ENCODE results near the gene GET4.

The GET4 gene

DNA sequence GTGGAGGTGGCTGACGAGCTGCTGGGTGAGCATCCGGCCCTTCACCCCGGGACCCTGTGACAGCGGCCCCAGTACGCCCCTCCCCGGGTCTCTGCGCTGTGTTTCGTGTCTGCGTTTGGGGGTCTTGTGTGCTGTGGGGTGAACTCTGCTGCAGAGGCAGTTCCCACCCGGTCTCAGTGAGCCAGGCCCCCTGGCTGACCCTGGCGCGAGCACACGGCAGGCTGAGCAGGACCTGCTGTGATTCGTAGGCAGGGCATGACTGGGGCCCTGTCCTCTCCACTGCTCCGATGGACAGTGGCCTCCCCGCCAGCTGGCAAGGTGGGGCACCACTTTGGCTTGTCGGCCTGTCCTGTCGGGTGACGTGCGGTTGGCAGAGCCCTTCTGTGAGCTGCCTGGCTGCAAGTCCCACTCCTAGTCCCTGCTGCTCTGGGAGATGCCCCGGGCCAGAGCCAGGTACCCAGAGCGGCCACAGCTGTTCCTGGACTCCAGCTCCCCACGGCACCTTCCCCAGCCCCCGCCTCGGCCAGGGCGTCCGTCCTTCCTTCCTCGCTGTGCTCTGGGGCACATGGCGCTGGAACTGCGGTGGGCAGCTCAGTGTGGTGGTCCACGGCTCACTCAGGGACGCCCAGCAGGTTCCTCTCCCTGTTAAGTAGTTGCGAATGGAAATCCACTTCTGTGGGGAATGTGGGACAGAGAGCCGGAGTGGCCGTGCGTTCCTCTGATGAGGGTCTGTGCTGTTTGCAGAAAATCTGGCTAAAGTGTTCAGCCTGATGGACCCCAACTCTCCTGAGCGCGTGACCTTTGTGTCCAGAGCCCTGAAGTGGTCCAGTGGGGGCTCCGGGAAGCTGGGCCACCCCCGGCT lies 10.5 kb downstream of the GET4 start:
- no peak for DNase-seq (ENCODE audit: low read depth in 2 of 2)

DNA sequence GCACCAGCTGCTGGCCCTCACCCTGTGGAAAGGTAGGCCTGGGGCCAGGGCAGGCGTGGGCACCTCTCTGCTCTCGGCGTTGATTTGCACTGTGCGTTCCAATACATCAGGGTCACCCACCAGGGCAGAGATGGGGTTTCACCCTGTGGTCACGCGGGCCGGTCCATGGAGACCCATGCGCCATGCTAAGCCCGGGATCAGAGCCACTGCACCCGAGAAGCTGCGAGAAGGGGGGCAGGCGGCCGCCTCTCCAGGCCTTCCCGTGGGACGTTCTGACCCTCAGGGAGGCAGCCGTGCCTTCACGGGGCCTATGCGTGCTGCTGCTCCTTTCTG lies 11.1 kb downstream of the GET4 start:
- no peak for DNase-seq (ENCODE audit: low read depth in 2 of 2)

DNA sequence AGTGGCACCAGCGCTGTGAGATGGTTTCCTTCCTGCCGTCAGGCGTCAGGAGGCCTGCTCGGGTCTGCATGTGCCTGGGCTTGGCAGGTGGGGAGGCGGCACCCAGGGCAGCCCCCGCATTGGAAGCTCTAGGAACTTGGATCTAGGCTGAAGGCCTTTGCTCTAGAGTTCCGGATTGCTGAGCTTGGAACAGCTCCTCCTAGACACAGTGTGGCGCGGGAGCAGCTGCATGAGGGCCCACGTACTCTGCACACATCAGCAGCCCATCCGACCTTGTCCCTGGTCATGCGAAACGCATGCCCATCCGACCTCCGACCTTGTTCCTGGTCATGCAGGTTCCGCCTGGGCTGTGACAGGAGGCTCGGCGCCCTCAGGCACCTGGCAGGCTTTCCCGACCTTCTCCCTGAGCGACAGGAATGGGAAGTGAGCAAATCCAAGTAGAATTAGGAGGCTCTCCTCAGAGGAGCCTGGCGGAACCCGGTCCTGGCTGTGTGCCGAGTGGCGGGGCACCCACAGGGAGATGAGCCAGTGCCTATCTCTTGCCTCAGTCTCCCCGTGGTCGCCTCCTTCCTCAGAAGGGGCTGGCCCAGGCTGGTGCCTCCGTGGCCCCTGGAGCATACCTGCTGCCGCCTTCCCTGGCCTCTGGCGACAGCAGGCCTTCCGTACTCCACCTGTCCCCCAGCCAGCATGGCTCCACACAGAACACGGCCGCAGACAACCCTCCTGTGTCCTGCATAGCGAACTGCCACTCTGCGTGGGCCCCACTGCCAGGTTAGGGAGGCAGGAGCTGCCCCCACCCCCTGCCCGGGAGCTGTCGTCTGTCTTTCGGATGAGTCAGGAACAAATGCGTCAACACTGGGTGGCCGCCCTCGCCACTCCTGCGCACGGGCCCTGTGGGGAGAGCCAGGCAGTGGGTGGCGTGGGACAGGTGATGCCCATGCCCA lies 12.0 kb downstream of the GET4 start:
- no peak for DNase-seq (ENCODE audit: low read depth in 2 of 2)

DNA sequence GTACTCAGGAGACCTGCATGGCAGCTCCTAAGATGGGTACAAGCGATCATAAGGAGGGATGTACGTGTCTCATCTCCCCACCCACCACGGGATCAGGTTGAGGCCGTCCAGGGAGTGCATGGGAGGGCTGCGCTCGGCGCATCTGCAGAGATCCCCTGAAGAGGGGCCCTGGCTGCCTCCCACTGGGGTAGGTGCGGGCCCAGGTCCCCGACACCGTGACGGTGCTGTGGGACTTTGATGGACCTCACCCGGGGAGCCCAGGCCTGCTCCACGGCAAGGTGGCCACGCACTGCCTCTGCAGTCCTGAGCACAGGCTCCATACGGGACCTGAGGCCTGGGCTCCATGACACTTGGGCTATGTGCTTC lies 12.7 kb downstream of the GET4 start:
- DNase-seq (ENCODE audit: low read depth in 2 of 2), result no peak

DNA sequence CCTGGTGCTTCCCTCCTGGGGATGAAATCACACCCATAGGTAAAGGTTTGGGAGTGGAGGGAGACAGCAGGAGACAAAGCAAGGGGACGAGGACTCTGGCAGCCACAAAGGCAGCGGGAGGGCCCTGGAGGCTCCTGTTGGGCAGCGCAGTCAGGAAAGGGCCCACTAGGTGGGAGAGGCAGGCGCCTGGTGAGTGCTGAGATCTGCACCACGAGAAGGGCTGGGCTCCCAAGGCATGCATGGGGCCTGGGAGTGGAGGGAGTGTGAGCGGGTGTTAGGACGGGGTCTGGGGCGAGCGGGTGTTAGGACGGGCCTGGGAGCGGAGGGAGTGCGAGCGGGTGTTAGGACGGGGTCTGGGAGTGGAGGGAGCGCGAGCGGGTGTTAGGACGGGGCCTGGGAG lies 13.0 kb downstream of the GET4 start:
- DNase-seq (ENCODE audit: low read depth in 2 of 2), result no peak

DNA sequence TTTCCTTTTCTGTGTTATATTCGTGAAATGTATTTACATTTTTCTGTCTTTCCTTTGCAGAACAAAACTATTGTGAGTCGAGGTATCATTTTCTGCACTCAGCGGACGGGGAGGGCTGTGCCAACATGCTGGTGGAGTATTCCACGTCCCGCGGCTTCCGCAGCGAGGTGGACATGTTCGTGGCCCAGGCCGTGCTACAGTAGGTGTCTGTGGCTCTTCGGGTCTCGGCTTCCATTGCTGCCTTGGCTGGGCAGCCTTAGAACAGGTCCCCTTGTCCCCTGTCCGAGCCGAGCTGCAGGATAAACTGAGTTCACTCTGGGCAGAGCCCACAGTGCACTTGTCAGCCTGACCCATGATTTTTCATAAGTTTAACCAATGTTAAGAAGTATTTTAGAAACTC lies 14.5 kb downstream of the GET4 start:
- DNase-seq (ENCODE audit: low read depth in 2 of 2), result no peak

DNA sequence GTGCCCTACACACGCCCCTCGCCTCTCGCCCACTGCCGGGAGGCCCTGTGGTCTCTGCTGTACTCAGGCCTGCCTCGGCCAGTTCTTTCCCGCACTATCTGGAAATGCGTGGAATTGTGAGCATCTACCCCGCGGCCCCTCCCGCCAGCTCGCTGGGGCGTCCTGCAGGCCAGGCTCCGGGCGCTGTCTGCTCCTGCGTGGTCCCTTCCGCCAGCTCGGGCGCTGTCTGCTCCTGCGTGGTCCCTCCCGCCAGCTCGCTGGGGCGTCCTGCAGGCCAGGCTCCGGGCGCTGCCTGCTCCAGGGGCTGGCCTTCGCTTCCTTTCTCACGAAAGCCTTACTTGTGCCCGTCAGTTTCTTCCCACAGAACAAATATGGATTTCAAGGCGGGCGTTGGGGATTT lies 14.9 kb downstream of the GET4 start:
- no peak for DNase-seq (ENCODE audit: low read depth in 2 of 2)

DNA sequence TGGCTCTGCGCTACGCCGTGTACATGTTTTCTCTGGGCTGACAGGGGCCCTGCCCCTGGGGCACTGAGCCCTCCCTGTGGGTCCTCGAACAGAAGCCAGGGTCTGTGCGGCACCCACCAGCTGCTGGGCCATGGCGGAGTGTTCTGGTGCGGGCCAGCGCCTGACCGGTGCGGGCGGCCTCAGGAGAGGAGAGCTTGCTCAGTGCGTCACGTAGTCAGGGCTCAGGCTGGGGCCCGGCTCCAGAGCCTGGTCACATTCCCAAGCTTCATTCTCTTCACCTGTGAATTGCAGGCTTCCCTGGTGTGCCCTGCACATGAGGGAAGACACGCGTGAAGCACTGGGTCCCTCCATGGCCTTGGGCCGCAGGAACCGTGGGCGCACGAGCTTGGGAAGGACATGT lies 15.5 kb downstream of the GET4 start:
- no peak for DNase-seq (ENCODE audit: low read depth in 2 of 2)

DNA sequence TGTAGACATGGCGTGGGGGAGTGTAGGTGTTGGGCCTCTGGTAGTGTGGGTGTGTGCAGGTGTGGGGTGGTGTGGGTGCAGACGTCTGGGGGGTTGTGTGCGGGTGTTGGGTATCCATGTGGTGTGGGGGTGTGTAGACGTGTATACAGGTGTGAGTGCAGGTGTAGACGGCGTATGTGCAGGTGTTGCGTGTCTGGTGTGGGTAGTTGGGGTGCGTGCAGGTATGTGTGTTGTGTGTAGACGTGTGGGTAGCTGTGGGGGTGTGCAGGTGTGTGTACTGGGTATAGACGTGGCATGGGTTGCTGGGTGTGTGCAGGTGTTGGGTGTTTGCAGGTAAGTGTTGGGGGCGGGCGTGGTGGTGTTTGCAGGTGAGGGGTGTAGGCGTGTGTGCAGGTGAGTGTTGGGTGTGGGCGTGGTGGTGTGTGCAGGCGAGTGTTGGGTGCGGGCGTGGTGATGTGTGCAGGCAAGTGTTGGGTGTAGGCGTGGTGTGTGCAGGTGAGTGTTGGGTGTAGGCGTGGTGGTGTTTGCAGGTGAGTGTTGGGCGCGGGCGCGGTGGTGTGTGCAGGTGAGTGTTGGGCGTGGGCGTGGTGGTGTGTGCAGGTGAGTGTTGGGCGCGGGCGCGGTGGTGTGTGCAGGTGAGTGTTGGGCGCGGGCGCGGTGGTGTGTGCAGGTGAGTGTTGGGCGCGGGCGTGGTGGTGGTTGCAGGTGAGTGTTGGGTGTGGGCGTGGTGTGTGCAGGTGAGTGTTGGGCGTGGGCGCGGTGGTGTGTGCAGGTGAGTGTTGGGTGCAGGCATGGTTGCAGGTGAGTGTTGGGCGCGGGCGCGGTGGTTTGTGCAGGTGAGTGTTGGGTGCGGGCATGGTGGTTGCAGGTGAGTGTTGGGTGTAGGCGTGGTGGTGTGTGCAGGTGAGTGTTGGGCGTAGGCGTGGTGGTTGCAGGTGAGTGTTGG lies 16.6 kb downstream of the GET4 start:
- DNase-seq (ENCODE audit: low read depth in 2 of 2), result no peak

DNA sequence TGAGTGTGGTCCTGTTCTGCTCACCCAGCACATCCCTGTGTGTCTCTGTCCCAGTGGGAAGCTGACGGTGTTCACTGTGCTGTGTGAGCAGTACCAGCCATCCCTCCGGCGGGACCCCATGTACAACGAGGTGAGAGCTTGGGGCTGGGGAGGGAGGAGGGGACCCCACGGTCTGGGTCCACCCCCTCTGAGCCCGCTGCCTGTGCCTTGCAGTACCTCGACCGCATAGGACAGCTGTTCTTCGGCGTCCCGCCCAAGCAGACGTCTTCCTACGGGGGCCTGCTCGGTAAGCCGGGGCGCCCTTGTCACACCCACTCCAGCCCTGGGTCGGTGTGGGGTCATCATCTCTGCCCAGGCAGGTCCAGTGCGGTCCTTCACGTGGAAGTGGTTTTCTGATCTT lies 17.3 kb downstream of the GET4 start:
- no peak for DNase-seq (ENCODE audit: low read depth in 2 of 2)

DNA sequence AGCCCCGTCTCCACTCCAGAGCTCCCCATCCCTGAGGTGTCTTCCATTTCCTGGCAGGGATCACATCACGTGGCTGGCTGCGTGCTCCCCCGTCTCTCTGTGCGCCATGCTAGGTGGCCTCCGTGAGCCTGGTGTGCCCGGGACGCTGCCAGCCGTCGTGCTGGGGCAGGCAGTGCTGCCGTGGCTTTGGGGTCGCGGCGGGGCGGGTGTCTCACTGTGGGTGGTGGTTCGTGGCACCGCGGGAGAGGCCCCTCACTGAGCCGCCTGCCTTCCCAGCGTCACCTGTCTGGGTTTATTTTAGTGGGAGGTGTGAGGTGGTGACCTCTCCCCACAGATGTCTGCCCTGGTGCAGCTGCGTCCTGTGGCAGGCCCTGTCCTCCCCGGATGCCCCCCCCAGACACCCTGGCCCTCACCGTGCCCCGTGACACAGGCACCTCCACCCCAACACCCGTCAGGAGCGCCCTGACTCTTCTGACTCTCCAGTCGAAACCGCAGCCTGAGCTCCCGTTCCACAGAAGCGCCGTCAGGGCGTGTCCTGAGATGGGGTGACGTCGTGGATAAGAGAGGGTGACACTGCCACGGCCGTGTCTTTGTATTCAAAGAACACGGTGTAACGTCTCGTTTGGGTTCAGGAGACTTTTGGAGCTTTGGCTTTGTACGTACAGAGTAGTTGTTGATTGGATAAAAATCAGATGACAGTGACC lies 18.0 kb downstream of the GET4 start:
- no peak for DNase-seq (ENCODE audit: low read depth in 2 of 2)

DNA sequence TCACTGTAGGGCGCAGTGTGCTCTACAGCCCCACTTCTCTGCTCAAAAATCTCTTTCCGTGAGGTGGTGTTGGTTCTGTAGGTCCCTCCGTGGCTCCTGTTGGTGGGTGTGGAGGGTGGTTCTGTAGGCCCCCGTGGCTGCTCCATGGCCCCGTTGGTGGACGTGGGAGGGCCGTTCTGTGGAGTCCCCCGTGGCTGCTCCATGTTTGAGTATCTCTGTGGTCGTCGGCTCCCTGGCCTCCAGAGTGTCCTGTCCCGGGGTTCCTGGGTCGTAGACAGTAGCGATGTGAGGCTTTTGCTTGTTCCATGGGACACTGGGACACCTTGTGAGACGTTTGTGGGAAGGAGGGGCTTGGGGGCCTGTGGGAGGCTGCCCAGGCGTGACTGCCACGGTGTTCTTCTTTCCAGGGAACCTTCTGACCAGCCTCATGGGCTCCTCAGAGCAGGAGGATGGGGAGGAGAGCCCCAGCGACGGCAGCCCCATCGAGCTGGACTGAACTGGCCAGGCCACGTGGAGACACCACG lies 18.6 kb downstream of the GET4 start:
- no peak for DNase-seq (ENCODE audit: low read depth in 2 of 2)

DNA sequence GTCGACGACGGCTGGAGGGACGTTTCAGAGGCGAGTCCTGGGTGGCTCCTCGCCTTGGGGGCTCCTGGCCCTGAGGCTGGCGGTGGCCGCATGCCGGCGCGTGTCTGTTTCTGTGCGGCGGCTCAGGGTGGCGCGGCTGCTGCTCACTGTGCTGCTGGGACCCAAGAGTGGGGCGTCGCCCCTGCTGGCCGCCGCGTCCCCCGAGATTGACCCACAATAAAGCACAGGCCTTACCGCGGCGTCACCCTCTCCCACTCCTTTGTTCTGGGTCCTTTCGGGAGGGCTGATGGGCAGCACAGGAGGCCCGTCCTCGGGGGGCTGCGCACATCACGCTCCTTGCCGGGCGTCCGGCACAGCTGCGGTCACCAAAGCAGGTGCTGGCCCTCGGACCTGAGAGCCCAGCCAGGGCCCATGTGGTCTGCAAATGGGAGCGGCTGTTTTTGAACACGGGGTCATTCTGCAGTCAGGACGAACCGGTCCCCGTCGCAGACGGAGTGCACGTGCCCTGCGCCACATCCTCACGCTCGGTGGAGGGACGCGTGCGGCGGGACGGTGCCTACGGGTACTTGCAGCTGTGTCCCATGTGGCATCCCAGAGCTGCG lies 19.2 kb downstream of the GET4 start:
- no peak for DNase-seq (ENCODE audit: low read depth in 2 of 2)

DNA sequence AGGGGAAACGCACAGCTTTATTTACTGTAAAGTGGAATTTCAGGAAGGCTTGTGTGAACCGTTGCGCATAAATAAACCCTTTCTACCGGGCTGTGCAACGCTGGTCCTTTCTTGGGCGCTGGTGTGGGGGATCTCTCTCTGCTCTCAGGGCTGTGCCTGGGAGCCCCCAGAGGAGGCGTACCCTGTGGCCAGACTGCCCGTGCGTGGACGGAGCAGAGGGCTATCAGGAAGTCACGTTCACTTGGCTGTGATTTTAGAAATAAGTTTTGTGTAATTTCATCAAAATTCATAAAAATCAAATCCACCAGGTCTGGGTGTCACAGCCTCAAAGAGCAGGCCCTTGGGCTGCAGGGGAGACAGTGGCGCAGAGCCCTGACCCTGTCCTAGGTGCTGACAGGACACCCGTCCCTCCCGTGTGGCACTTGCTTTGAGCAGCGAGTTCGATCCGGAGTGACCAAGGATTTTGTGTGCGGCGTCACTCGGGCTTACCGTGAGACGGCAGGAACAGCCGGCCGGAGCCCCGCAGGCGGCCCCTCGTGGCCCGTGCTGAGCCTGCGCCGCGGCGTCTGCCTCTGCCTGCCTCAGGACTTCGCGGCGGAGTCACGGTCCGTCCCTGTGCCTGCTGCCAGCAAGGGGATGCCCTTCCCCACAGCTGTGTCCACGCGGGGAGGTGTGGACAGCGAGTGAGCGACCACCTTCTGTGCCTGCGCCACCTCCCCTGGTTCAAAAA lies 20.2 kb downstream of the GET4 start:
- DNase-seq (ENCODE audit: low read depth in 2 of 2), result no peak

DNA sequence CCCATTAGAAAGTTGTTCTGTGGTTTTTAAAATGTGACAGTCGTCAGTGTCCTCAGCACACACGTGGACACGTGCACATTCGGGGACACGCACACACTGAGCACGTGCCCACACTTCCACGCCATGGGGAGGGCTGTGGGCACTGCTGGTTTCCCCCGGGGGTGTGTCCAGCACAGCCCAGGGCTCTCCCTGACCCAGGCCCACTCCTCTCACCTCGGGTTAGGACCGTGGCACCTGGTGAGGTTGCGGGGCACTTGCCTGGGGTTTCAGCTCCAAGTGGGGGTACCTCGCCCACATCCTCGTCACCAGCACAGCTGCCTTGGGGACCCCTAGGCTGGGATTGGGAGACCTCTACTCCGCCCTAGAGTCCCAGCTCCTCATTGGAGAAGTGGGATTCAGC lies 20.7 kb downstream of the GET4 start:
- no peak for DNase-seq (ENCODE audit: low read depth in 2 of 2)

DNA sequence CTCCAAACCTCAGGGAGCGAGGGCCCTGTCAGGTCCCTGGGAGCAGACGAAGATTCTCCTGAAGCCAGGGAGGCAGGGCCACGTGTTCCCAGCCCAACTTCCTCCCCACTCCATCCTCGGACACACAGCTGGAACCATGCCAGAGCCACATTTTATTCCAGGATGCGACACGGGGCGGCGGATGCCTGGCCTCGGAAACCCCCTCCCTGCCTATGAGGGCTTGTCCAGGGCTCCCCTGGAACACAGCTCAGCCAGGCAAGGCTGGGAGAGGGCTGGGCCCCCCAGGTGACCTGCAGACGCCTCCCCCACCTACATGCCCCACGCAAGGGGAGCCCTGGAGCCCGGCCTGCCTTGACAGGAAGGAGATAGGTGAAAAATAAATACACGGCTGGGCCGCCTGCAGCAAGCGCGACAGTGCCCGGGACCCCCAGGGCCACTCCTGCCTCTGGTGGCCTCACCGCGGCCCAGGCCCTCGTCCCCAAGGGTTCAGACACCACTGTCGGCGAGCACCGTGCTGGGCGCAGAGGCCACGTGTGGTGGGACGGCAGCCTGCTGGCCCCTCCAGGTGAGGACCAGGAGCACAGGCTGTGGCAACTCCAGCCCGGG lies 21.5 kb downstream of the GET4 start:
- DNase-seq (ENCODE audit: low read depth in 2 of 2), result no peak

DNA sequence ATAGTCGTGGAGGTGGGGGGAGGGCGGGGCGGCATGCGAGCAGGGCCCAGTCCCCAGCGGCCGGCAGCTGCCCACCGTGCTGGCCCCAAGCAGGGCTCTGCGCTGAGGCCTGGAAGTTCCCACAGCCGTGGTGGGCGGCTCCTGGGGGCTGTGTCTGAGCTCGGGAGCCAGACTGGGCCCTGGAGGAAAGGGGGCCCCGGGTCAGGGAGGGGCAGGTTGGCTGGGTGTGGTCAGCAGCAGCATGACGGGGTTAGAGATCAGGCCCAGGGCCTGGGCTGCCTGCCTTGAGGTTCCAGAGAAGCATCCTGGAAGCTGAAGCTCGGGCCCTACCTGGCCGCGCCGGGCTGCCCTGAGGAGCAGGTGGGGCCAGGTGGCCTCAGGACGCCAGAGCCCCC lies 22.1 kb downstream of the GET4 start:
- DNase-seq (ENCODE audit: low read depth in 2 of 2), result no peak

DNA sequence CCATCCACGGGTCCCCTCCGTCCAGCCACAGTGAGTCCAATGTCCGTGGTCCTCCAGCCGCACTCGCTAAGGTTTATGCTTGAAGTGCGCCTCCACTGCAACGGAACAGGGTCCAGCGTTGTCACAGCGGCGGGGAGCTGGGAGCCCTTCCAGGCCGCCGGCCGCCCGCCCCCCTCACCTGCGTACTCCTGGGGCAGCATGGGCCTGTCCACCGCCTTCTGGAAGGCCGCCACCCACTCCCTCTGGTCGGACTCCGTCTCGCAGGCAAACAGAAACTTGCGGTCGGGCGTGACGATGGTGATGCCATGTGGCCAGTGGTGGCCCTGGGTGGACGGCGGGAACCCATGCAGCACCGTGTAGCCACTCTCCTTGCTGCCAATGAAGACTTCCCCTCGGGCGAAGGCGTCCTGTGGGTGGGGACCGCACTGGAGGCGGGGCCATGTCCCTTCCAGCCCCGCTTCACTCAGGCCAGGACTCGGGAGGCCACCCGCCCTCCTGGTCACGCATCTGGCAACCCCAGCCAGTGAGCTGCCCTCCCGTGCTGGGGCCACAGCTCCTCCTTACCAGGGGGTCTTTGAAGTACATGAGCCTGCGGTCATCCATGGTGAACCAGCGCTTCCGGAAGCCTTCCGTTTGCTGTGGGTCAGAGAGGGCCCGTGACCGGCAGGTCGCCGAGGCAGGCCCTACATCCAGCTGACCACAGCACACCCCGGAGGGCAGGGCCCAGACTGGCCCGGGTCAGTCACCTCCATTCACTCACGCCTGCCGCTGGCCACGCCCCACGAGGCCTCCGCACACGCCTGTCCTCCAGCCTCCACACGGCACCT lies 22.7 kb downstream of the GET4 start:
- no peak for DNase-seq (ENCODE audit: low read depth in 2 of 2)

DNA sequence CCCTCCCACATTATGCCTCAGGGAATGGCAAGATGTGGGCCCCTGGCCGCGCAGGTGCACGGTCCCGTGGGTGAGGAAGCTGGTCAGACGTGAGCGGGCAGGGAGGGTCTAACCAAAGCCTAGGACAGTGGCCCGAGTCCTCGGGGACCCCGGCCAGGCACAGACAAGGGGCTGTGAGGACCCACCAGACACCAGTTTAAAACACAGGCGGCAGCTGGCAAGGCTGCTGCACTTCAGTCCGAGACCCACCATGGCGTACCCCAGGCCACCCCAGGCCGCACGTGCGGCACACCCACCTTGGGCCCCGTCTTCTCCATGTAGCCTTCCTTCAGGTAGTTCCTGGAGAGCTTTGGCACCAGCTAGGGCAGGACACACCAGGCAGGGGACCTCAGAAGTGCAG lies 23.5 kb downstream of the GET4 start:
- DNase-seq (ENCODE audit: low read depth in 2 of 2), result no peak

Measured in stimulated activated CD8-positive, alpha-beta memory T cell treated with anti-CD3 and anti-CD28 coated beads, Interleukin-15, amount 100 ng/mL, for 4 hours (primary cell).